GM12865 (cell line): ENCODE data around the gene SYN1.

ENCODE experiments used
- DNase-seq: peaks from one replicate; pipeline ENCODE4 v3.0.0; 2010; ENCODE audit warnings: low read depth
- H3K4me3 ChIP-seq: 2 replicates; pipeline ENCODE4 v1.5.1; 2011; ENCODE audit warnings: mild to moderate bottlenecking, low read depth, low read length, control low read depth
- TF ChIP-seq, protein P1 (sequence below): IDR thresholded peaks from 2 replicates; pipeline ENCODE4 v1.5.1; 2011; ENCODE audit warnings: low read length, control low read depth, low read depth, inconsistent platforms; ENCODE audit not compliant: insufficient read depth; ENCODE audit errors: missing control alignments

The SYN1 gene

DNA sequence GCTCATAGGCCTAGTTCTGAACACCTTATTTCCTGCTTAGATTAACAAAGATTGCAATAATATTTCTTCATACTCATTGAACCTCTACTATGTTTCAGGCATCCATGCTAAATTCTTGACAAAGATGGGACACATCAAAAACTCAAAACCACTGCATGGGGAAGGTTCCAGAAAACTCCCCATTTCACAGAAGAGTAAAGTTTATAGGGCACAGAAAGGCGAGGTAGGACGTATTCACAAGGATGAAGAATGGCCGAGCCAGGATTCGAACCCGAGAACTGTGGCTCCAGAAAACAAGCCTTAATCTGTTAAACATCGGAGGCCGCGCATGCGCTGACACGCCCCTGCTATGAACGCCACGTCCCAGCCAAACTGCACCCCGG lies 38.6 kb upstream of the SYN1 start:
- DNase-seq: no peak
- H3K4me3 ChIP-seq: peak overlapping the region; percentile 78
- TF ChIP-seq, protein P1, sequence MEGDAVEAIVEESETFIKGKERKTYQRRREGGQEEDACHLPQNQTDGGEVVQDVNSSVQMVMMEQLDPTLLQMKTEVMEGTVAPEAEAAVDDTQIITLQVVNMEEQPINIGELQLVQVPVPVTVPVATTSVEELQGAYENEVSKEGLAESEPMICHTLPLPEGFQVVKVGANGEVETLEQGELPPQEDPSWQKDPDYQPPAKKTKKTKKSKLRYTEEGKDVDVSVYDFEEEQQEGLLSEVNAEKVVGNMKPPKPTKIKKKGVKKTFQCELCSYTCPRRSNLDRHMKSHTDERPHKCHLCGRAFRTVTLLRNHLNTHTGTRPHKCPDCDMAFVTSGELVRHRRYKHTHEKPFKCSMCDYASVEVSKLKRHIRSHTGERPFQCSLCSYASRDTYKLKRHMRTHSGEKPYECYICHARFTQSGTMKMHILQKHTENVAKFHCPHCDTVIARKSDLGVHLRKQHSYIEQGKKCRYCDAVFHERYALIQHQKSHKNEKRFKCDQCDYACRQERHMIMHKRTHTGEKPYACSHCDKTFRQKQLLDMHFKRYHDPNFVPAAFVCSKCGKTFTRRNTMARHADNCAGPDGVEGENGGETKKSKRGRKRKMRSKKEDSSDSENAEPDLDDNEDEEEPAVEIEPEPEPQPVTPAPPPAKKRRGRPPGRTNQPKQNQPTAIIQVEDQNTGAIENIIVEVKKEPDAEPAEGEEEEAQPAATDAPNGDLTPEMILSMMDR: no peak

GRCh38 chrX:47651043-47651905 lies 31.6 kb upstream of the SYN1 start:
- TF ChIP-seq, protein P1: no peak
- DNase-seq: no peak
- peak overlapping the region; percentile 38 for H3K4me3 ChIP-seq

GRCh38 chrX:47650164-47651042 lies 30.7 kb upstream of the SYN1 start, which contains the start of gene ELK1:
ELK1 (minus strand) TSS chrX:47650563; CDS start chrX:47641441, 9,122 bp downstream.
- peak; percentile 97 for DNase-seq
- TF ChIP-seq, protein P1: no peak
- H3K4me3 ChIP-seq: peak within 1 kb of the TSS; percentile 83

DNA sequence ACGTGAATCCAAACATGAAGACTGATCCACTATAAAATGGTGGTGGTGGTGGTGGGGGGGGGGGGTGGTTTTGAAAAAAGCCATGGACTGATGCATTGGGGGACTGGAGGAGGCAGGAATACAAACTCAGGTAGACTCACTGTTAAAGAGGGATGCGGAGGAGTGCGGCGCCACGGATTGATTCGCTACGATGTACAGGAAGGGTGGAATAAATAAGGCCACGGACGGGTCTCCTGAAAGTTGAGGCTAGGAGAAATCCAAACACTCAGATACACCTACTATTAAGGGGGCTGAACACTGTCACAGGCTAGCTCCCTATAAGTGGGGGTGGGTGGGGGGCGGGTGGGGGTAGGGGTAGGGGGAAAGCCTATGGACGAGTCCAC lies 30.1 kb upstream of the SYN1 start:
- DNase-seq: no peak

GRCh38 chrX:47649271-47649670 lies 29.6 kb upstream of the SYN1 start:
- H3K4me3 ChIP-seq: peak overlapping the region; percentile 83
- TF ChIP-seq, protein P1: no peak
- DNase-seq: no peak

More for the DNA sequence above, 30.1 kb upstream of the SYN1 start:
- TF ChIP-seq, protein P1: no peak
- peak overlapping the region; percentile 83 for H3K4me3 ChIP-seq

GRCh38 chrX:47648376-47648775 lies 28.7 kb upstream of the SYN1 start:
- TF ChIP-seq, protein P1: no peak
- DNase-seq: no peak
- peak overlapping the region; percentile 83 for H3K4me3 ChIP-seq
